Activated naive CD4-positive, alpha-beta T cell treated with anti-CD3 and anti-CD28 coated beads, Interleukin-2, amount 50 U/mL, for 72 hours (primary cell): ENCODE data around the gene ACMSD. TPM values are rescaled to one million over a fixed set of nuclear protein-coding genes. Genes with fewer than 3 reads are reported as not detected.
"Not testable (repeated sequence)": the region's sequence is repeated elsewhere in the genome, so short reads cannot be mapped to it uniquely, and the experiment has no call there.

Experiments used
- ATAC-seq, 2 donors: fragments of 150-1000 bp; cut with Tn5 transposase; 2 replicates each; pipeline ENCODE4 v1.10.0; 2021; ENCODE audit warnings: mild to moderate bottlenecking in 2 of 2, moderate library complexity in 2 of 2
- DNase-seq, 2 donors: peaks; one replicate each; pipeline ENCODE4 v3.0.0; 2021 to 2022; ENCODE audit warnings: low spot score in 2 of 2
- H3K27ac Mint-ChIP-seq, 2 donors: one replicate each; pipeline ENCODE4 v1.8.0; 2022; ENCODE audit warnings: mild to moderate bottlenecking in 2 of 2, mixed read lengths in 2 of 2
- H3K36me3 Mint-ChIP-seq, 2 donors: one replicate each; pipeline ENCODE4 v1.8.0; 2022; ENCODE audit warnings: mixed read lengths in 2 of 2
- H3K9me3 Mint-ChIP-seq, 2 donors: one replicate each; pipeline ENCODE4 v1.8.0; 2022; ENCODE audit warnings: mixed read lengths in 2 of 2
- total RNA-seq, 2 donors: library from RNA; stranded (reverse); gene quantifications; one replicate each; pipeline ENCODE4 v1.2.3, GENCODE V29; 2022

The ACMSD gene
- total RNA-seq, 2 donors from 2014 or later, result not detected

DNA sequence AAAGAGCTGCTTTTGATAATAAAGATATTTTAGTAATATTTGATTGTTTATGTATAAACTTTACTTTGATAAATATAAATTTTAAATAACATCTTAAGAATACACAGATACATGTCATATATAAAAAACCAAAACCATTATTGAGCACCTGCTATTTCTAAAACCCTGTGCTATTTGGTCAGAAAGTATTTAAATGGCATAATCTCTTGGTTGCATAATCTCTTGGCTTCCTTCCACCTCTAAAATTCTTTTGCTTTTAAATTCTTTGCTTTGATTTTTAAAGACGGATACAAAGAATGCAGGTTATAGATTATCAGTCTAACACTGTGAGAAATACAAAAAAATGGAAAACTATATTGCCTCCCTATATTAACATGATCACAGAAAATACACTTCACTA lies 36.9 kb downstream of the ACMSD start:
- no peak for ATAC-seq
- no peak for DNase-seq
- Mint-ChIP-seq H3K36me3 (peaks cover 0 to 21% of the 10 kb centered on the region in 2 donors), H3K27ac (no peak overlapping the region), H3K9me3 (peaks cover 9 to 21% of the 10 kb centered on the region in 2 donors)

- ATAC-seq, result no peak
- H3K9me3 Mint-ChIP-seq, result peaks cover 5 to 11% of the 10 kb centered on the region in 2 donors
- H3K27ac Mint-ChIP-seq, result no peak overlapping the region
- H3K36me3 Mint-ChIP-seq, result peaks cover 0 to 21% of the 10 kb centered on the region in 2 donors
- no peak for DNase-seq
Measured at GRCh38 chr2:134882773-134883172, 44.4 kb downstream of the ACMSD start.

- DNase-seq (no peak), ATAC-seq (no peak)
- Mint-ChIP-seq H3K27ac (no peak overlapping the region), H3K9me3 (peaks cover 5 to 9% of the 10 kb centered on the region in 2 donors), H3K36me3 (peaks cover 0 to 19% of the 10 kb centered on the region in 2 donors)
Measured at GRCh38 chr2:134883552-134884293, 45.3 kb downstream of the ACMSD start.

GRCh38 chr2:134884435-134884834 lies 46.0 kb downstream of the ACMSD start:
- ATAC-seq, result no peak
- H3K9me3 Mint-ChIP-seq, result peaks cover 5 to 9% of the 10 kb centered on the region in 2 donors
- no peak overlapping the region for H3K27ac Mint-ChIP-seq
- peaks cover 0 to 12% of the 10 kb centered on the region in 2 donors for H3K36me3 Mint-ChIP-seq
- no peak for DNase-seq

GRCh38 chr2:134892282-134893035 lies 54.0 kb downstream of the ACMSD start:
- no peaks in the 10 kb centered on the region for H3K9me3 Mint-ChIP-seq

DNA sequence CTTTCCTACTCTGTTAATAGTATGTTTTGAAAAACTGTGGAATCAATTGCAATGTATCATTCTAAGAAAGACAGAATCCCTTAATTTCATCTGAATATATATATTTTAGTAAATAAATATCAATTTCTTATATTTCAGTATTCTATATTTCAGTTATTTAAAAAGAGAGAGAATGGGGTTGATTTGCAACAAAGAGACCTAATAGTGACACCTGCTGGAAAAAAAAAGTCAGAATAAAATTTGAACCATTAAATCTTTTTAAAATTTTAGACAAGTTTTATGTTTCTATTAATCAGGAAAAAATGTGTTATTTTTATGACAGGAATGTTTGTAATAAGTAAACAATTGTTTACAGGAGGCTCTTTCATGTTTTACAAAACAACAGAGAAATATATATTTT lies 59.5 kb downstream of the ACMSD start:
- no peak for ATAC-seq
- no peaks in the 10 kb centered on the region for H3K36me3 Mint-ChIP-seq
- no peak overlapping the region for H3K27ac Mint-ChIP-seq
- no peaks in the 10 kb centered on the region for H3K9me3 Mint-ChIP-seq
- no peak for DNase-seq

More at GRCh38 chr2:134892282-134893035, 54.0 kb downstream of the ACMSD start:
- no peak for DNase-seq
- Mint-ChIP-seq H3K27ac (no peak overlapping the region), H3K36me3 (no peaks in the 10 kb centered on the region)
- no peak for ATAC-seq

GRCh38 chr2:134899204-134899603 lies 60.8 kb downstream of the ACMSD start:
- no peak for ATAC-seq
- Mint-ChIP-seq H3K36me3 (no peaks in the 10 kb centered on the region), H3K9me3 (no peaks in the 10 kb centered on the region), H3K27ac (no peak overlapping the region)
- no peak for DNase-seq

DNA sequence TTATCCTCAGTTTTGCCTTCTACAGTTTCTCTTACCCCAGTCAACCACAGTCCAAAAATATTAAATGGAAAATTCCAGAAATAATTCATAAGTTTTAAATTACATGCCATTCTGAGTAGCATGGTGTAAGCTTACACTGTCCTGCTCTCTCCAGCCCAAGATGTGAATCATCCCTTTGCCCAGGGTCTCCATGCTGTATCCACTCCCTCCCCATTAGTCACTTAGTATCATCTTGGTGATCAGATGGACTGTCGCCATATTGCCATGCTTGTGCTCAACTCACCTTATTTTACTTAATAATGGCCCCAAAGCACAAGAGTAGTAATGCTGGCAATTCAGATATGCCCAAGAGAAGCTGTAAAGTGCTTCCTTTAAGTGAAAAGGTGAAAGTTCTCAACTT lies 61.7 kb downstream of the ACMSD start:
- ATAC-seq (no peak), DNase-seq (no peak)
- no peak overlapping the region for H3K27ac Mint-ChIP-seq
- no peaks in the 10 kb centered on the region for H3K36me3 Mint-ChIP-seq
- H3K9me3 Mint-ChIP-seq, result no peaks in the 10 kb centered on the region

DNA sequence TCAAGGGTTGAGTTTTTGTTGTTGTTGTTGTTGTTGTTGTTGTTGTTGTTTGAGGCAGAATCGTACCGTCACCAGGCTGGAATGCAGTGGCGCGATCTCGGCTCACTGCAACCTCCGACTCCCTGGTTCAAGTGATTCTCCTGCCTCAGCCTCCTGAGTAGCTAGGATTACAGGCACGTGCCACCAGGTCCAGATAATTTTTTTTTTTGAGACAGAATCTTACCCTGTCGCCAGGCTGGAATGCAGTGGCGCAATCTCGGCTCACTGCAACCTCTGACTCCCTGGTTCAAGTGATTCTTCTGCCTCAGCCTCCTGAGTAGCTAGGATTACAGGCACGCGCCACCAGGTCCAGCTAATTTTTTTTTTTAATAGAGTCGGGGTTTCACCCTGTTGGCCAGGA lies 65.3 kb downstream of the ACMSD start:
- not testable (repeated sequence) for H3K27ac Mint-ChIP-seq, ATAC-seq, DNase-seq, H3K9me3 Mint-ChIP-seq, H3K36me3 Mint-ChIP-seq

- Mint-ChIP-seq H3K9me3 (peaks cover 10 to 13% of the 10 kb centered on the region in 2 donors), H3K27ac (no peak overlapping the region), H3K36me3 (peaks cover 9 to 11% of the 10 kb centered on the region in 2 donors)
- DNase-seq (no peak), ATAC-seq (no peak)
Measured at GRCh38 chr2:134905168-134905567, 66.8 kb downstream of the ACMSD start.

GRCh38 chr2:134906726-134907125 lies 68.3 kb downstream of the ACMSD start:
- Mint-ChIP-seq H3K27ac (no peak overlapping the region), H3K9me3 (peaks cover 10 to 13% of the 10 kb centered on the region in 2 donors), H3K36me3 (peaks cover 9 to 11% of the 10 kb centered on the region in 2 donors)
- DNase-seq (no peak), ATAC-seq (no peak)

- not testable (repeated sequence) for DNase-seq, ATAC-seq, H3K27ac Mint-ChIP-seq
- peaks cover 9 to 11% of the 10 kb centered on the region in 2 donors for H3K36me3 Mint-ChIP-seq
- peaks cover 13 to 14% of the 10 kb centered on the region in 2 donors for H3K9me3 Mint-ChIP-seq
Measured at GRCh38 chr2:134907441-134908116, 69.2 kb downstream of the ACMSD start.

DNA sequence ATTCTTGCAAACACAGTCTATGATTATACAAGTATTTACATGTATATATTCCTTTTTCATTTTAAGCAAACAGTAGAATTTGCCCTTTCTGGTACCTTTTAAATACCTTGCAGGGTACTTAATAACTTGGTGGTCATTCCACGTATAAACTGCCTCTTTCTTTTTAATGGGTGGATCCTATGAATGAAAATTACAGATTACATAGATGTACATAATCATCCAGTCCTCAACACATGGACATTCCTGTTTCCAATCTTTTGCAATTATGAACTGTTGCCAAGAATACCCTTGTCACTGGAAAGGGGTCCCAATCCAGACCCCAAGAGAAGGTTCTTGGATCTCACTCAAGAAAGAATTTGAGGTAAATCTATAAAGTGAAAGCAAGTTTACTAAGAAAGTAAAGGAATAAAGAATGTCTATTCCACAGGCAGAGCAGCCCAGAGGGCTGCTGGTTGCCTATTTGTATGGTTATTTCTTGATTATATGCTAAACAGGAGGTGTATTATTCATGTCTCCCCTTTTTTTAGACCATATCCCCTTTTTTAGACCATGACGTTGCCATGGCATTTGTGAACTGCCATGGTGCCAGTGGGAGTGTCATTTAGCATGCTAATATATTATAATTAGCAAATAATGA lies 72.5 kb downstream of the ACMSD start:
- H3K9me3 Mint-ChIP-seq, result peaks cover 13 to 20% of the 10 kb centered on the region in 2 donors
- peak overlapping the region in 1 of 2 donors; percentile 4 for H3K27ac Mint-ChIP-seq
- peaks cover 9 to 17% of the 10 kb centered on the region in 2 donors for H3K36me3 Mint-ChIP-seq
- DNase-seq, result no peak
- ATAC-seq, result no peak

DNA sequence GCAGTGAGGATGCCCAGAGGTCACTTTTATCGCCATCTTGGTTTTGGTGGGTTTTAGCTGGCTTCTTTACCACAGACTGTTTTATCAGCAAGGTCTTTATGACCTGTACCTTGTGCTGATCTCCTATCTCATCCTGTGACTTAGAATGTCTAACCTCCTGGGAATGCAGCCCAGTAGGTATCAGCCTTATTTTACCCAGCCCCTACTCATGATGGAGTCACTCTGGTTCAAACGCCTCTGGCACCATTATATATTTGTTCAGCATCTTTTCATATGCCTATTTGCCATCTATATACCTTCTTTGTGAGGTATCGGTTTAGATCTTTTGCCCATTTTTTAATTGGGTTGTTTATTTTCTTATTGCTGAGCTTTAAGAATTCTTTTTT lies 73.0 kb downstream of the ACMSD start:
- Mint-ChIP-seq H3K36me3 (peaks cover 9 to 17% of the 10 kb centered on the region in 2 donors), H3K9me3 (peaks cover 13 to 20% of the 10 kb centered on the region in 2 donors), H3K27ac (no peak overlapping the region)
- ATAC-seq (no peak), DNase-seq (no peak)

- H3K9me3 Mint-ChIP-seq, result peaks cover 12 to 20% of the 10 kb centered on the region in 2 donors
- DNase-seq (no peak), ATAC-seq (no peak)
- H3K36me3 Mint-ChIP-seq, result peaks cover 6 to 17% of the 10 kb centered on the region in 2 donors
- no peak overlapping the region for H3K27ac Mint-ChIP-seq
Measured at GRCh38 chr2:134912361-134912760, 73.9 kb downstream of the ACMSD start.

GRCh38 chr2:134917360-134917865 lies 79.0 kb downstream of the ACMSD start:
- no peak for ATAC-seq
- Mint-ChIP-seq H3K36me3 (peaks cover 14 to 23% of the 10 kb centered on the region in 2 donors), H3K27ac (peak overlapping the region; percentile 93 to 95), H3K9me3 (peaks cover 0 to 6% of the 10 kb centered on the region in 2 donors)
- peak; percentile 10 to 55 for DNase-seq
